ENCODE data around the gene GRM4.

GRM4 gene

DNA sequence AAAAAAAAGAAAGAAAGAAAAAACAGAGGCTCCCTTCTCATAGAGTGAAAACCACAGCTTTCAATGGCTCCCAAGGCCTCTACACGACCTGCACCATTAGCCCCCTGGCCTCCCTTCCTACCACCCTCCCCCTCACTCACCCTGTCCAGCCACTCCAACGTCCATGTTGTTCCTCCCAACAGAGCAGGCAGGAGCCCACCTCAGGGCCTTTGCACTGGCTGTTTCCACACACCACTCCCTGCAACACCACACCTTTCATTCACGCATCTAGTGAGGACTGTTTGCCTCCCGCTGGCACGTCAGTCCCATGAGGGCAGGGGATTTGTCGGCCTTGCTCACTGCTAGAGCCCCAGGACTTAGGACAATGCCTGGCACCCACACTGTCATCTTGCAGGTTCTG, 39.5 kb downstream of the GRM4 start:
- DNase-seq (ENCODE audit: low spot score), result no peak

DNA sequence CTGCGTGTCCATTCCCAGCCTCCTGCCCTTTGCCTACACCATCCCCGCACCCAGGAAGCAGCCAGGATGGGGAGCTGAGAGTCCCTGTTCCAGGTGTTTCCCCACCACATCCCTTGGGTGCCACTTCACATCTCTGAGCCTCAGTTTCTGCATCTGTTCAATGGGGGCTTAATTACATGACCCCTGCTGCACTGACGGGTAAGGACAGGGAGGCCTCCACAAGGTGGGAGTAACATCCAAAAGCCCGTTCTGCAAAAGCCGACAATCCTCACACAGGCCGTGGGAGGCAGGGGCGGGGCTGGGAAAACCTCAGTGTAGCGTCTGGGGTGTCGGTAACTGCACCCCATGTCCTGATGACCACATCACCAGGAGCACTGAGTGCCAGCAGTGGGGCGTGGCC, 41.3 kb downstream of the GRM4 start:
- no peak for DNase-seq (ENCODE audit: low spot score)

DNA sequence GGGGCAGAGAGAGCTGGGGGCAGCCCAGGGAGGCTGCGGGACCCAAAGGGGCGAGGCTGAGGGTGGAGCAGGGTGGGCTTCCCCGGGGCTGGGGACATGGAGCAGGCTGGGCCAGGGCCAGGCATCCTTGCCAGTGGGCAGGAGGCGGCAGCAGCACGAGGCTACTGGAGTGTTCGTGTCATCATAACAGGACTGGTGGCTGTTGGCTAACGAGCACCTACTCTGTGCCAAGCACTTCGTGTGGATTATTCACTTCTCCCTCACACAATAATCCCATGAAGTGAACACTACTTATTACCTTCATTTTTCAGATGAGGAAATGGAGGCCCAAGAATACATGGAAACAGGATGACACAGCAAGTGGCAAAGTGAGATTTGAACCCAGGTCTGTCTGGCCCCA, 41.7 kb downstream of the GRM4 start:
- no peak for DNase-seq (ENCODE audit: low spot score)

DNA sequence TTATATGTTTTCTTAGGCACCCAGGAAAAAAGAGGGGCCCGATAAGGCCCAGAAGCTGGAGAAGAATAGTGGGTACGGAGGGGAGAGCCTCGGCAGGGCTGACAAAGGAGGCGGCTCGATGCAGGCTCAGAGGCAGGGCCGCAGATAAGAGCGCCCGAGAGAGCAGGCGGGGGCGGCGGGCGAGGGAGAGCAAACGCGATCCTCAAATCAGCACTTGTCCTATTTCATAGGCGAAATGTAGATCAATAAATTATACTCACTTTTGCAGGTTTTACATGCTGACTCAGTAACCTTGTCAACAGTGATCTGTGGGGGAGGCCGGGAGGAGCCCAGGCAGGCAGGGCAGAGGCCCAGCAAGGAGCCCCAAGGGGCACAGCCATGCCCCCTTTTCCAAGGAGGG, 42.6 kb downstream of the GRM4 start:
- DNase-seq (ENCODE audit: low spot score), result no peak

DNA sequence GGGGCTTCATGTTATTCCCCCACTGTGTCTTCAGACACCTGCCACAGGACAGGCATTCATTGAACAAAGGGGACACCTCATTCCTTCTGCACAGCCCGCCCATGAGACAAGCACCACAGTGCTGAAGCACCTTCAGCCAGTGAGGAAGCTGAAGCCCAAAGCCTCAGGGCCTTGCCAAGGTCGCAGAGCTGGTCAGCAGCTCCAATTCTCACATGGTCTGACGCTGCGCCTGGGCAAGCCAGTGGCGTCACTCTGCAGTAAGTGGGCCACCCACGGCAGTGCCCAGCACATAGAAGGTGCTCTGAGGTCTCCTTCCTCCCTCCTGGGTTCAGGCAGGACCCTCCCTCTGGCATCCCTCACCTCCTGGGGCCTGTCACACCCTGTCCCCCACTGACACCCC, 43.2 kb downstream of the GRM4 start:
- DNase-seq (ENCODE audit: low spot score), result no peak

DNA sequence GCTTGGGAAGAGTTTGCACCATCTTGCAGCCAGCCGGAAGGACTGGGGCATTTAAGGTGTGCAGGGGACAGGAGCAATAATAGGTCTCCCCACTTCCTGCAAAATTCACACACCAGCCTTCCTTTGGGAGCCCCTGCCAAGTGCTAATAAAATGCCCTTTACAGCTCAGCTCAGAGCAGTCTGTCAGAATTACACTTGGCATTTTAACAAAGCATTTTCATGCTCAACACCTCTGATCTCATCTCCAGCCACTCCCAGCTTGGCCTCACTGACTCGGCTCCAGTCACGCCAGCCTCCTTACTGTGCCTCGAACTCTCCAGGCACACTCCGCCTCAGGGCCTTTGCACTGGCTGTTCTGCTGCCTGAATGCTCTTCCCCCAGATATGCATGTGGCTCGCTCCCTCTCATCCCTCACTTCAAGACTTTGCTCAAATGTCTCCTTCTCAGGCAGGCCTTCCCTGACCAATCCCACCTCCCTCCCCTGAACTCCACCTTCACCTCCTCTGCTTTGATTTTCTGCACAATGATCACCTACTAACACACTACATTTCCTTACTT, 43.7 kb downstream of the GRM4 start:
- DNase-seq (ENCODE audit: low spot score), result no peak

DNA sequence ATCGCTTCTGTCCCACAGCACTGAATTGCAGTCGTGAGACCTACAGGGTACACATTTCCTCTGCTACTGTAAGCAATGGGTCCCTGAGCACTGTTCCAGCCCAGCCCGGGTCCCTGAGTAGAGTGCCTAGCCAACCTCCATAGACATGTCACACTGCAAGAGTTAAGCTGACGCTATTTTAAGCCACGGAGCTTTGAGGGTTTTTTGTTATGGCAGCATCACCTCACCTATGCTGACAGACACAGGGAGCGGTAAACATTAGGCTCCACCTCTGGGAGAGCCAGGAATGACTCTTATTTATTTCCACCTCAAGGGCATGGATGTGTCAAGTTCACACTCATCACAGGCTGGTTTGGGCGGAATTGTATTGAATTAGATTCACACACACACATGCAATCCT, 45.1 kb downstream of the GRM4 start:
- DNase-seq (ENCODE audit: low spot score), result no peak

DNA sequence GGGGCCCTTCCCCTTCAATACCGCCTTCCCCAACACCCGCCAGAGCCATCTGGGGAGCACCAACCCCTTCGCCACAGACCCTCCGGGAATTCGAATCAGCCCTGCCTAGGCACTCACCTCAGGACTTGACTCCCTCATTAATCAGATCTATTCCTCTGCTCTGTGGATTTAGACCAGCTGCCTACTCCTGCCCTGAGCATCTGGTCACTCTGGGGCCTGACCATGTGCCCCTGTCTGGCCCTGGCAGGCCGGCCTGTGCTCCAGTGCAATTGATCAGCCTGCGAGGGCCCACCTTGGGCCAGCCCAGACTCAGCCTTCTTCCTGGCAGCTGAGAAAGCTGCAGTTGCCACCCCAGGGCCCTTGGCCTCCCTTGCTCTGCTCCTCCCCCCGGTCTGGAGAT, 46.0 kb downstream of the GRM4 start:
- no peak for DNase-seq (ENCODE audit: low spot score)

DNA sequence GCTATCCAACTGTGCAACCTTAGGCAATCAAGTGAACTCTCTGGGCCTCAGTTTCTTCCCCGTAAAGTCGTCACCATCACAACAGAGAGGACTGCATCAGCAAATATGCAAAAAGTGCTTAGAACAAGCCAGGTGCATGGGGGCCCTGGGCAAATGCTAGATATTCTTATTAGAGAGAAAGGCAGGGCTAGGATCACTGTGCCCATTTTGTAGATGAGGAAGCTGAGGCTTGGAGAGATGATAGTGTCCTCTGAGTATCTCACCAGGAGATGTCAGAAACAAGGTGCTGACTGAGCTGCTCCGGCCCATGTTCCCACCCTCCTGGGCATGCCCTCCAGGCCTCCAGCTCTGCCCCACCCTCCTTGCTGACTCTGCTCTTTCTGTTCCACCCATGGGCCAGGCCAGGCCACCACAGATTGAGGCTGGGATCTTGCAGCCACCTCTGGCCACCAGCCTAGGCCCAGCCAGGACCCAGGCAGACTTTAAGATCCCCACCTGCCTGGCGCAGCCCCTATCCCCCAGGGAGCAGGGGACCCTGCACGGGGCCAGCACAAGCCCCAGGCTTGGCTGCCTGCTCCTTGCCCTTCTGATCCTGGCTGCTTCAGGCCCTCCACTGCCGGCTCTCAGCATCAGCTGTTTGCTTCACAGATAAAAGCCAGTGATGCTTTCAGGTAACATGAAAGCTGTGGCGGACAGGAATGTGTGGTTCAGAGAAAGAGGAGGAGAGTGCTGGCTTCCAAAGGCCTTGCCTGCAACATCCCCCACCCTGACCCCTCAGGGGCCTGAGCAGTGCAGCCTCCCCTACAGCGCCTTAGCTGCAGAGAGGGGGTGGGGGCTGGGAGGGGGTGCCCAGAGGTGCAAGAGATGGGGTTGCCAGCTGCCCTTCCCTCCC, 47.6 kb downstream of the GRM4 start:
- no peak for DNase-seq (ENCODE audit: low spot score)

DNA sequence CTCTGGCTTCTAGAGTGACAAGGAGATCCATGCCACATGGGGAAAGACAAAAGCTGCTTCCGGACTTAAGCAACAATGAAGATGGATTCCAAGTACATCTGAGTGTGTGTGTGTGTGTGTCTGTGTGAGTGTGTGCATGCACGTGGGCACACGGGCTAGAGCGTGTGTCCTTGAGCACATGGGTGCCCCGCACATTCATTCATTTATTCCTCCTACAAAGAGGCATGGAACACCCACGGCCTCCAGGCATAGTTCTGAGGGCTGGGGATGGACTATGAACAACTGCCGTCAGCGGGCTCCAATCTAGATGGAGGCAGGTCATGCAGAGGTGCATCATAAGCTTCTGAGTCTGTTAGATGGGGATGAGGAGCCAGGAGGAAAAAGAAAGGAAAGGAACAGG, 49.1 kb downstream of the GRM4 start:
- DNase-seq (ENCODE audit: low spot score), result no peak

DNA sequence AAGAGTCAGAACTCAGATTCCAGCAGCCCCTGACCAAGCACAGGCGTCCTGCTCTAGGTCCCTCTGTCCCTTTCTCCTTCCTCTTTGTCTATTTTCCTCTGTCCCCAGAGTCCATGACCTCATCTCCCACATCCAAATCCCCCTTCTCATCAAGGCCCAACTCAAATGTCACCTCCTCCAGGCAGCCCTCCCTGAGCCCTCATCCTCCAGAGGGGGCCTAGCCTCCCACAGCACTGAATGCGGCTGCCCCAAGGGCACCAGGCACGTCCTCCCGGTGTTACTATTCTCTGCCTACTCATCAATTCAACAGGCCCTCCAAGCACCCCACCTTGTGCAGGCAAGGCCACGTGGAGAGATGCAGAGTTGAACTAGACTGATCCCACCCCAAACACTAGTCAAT, 49.7 kb downstream of the GRM4 start:
- DNase-seq (ENCODE audit: low spot score), result no peak

DNA sequence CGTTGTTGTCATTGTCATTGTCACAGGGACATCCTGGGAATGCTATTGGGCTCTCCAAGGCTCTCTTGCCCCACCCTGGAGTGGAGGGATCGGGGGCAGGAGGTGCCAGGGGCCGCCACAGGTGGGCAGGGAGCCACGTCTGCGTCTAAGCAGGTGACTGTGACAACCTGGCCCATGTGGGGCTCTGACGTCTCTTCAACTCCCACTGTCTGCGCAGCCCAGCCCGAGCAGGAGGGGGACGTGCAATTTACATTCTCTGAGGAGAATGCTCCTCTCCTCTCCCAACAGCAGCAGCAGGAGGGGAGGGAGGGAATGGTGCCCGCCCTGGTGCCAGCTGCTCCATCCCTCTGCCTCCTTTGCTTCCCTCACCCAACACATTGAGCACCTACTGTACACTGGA, 50.1 kb downstream of the GRM4 start:
- no peak for DNase-seq (ENCODE audit: low spot score)

DNA sequence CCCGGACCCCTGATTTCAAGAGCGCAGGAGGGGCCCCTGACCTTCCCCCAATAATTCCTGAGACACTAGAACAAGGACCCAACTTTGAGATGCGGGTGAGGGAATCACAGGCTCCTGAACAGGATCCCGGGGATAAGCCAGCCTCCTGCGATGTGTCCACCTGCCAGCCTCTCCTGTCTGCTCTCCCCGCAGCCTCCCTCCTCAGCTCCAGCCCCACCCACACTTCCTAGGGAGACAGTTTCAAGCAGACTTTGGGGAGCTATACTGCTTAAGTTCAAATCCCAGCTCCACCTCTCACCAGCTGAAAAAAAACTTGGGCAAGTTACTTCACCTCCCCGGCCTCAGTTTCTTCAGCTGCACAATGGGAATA, 50.8 kb downstream of the GRM4 start:
- no peak for DNase-seq (ENCODE audit: low spot score)

DNA sequence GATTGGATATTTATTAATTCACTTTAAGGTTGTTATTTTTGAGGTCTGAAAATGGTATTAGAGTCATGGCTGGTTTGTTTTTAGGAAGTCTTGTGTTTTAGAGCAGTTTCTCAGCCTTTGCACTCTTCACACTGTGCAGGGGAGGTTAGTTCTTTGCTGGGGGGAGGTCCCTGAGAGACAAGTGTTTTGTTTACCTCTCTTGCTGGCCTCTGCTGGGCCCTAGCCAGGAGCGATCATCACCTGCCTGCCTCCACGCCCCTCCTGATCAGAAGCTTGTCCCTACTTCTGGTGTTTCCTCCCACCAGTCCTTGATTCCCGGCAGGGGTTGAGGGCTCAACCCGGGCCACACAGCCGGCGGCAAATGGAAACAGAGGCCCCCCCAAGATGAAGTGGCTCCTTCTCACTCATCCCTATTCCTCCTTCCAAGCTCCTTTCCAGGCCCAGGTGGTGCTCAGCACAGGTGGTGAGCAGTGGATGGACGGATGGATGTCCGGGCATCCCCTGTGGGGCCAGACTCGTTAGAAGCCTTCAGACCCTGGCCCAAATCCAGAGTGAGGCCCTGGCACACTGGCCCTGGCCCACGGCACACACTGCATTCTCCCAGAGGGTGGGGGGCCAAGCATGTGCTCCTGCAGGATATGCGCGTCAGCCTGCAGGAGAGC, 51.3 kb downstream of the GRM4 start:
- no peak for DNase-seq (ENCODE audit: low spot score)

DNA sequence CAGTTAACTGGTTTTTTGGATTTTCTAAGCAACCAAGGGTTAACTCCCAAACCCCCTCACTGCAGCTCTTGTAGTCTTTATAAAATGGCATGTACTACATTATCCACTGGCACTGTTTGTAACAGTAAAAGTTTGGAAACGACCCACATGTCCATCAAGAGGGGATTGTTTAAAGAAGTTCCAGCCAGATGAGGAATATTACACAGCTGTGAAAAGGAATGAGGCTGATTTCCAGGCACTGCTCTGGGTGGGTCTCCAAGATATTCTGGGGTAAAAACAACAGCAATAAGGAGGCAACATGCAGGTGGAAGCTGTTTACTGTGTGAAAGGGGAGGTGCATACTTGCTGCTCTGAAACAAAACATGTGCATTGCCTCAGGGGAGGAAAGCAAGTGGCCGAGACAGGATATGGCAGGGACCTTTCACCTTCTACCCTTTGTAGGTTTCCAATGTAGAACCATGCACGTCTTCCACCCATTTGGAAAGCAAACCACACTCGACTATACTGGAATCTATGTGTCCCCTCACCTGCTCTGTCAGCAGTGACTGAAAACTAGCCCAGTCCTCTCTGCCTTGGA, 51.9 kb downstream of the GRM4 start:
- DNase-seq (ENCODE audit: low spot score), result no peak

DNA sequence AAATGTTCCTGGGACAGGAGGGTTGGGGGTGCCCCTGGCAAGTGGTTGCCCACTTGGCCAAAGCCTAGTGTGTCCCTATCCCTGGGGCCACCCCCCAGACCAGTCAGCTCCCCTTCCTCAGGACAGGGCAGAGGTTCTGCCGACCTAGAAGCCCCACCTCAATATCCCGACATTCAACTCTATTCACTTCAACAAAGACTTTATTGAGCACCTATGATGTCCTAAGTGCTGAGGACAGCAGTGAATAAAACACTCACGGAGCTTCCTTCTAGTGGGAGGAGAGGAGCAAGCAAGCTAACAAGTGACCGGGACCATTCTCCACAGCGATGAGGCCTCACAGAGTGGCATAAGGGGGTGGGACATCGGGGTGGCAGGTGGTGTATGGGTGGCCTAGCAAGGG, 52.7 kb downstream of the GRM4 start:
- DNase-seq (ENCODE audit: low spot score), result no peak

DNA sequence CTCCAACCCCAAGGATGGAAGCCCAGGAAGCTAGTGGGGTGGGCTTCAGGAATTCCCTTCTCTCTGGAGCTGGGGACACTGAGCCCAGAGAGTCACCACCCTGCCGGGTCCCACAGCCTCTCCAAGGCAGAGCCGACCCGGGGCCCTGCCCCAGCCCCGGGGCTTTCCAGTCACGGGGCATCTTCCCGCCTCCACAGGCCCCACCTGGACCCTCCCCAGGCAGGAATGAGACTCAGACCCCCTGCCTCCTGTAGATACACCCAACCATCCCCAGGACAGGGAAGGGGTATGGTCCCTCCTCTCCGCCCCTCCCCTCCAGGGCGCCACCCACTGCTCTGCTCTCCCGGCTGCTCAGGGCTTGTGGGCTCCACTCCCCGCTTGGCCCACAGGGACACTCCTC, 53.3 kb downstream of the GRM4 start:
- DNase-seq (ENCODE audit: low spot score), result no peak

DNA sequence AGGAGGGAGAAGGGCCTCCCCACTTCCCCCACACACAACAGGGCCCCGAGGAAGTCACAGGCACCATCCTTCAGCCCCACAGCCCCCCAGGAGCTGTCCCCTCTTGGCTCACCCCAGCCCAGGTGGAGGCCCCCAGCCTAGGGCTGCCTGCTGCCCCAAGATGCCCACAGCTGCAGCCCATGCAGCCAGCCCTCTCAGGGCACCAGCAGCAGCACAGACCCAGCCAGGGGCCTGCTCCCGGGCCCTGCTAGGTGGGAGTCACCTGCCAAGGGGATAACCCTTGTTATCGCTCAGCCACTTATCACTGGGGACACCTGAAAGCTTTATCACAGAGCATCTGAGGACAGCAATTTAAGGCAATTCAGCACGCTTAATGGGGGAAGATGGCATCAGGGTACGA, 55.0 kb downstream of the GRM4 start:
- DNase-seq (ENCODE audit: low spot score), result no peak

DNA sequence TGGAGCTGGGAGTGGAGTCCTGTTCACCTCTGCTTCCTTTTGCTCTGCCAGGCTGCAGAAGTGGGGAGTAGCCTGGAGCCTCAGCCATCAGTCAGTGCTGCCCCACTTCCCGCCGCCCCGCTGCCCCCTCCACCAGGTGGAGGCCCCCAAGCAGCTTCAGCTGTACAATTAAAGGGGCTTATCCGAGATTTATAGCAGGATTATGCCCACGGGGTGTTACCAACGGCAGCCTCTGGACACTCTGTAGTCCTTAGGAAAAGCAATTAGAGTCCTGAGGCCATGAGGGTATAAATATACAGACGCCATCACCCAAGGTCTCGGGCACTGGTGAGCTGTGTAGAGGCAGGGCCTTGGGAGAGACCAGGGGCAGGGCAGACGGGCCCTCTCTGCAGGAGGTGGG, 55.4 kb downstream of the GRM4 start:
- DNase-seq (ENCODE audit: low spot score), result no peak

DNA sequence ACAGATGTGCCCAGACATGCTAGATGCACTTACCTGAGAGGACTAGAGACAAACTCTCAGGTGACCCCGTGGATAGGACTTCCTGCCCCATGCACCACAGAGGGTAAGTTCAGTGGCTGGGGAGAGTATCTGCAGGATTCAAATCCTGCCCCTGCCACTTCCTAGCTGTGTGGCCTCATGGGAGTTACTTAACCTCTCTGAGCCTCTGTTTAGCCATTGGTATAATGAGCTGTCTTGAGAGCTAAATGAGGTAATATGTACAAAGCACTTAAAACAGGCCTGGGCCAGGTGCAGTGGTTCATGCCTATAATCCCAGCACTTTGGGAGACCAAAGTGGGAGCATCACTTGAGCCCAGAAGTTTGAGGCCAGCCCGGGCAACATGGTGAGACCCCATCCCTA, 59.3 kb downstream of the GRM4 start:
- DNase-seq (ENCODE audit: low spot score), result no peak

DNA sequence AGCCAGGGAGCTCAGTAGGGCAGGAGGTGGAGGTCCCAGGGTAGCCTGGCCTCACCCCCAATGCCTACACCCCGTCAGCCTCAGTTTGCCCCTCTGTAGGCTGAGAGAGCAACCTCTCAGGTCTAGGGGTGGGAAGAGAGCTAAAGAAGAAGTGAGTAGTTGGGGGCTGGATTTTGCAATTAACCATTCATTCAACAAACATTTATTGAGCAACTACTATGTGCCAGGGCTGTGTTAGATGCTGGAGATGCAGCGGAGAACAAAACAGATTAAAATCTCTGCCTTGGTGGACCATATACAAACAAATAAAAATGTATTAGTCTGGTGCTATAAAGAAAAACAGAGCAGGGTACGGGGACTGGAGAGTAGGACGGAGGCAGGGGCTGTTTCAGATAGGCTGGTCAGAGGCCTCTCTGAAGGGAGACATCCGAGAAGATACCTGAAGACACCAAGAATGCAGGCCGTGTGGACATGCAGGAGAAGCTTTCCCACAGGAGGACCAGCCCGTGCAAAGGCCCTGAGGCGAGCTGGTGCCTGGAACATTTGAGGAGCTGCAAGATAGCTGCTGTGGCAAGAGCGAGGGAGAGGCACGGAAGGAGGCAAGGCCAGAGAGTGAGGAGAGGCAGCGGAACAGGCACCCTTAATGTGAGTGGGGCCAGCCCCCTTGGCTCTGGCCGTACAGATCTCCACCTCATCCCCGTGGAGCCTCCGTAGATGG, 60.3 kb downstream of the GRM4 start:
- no peak for DNase-seq (ENCODE audit: low spot score)

DNA sequence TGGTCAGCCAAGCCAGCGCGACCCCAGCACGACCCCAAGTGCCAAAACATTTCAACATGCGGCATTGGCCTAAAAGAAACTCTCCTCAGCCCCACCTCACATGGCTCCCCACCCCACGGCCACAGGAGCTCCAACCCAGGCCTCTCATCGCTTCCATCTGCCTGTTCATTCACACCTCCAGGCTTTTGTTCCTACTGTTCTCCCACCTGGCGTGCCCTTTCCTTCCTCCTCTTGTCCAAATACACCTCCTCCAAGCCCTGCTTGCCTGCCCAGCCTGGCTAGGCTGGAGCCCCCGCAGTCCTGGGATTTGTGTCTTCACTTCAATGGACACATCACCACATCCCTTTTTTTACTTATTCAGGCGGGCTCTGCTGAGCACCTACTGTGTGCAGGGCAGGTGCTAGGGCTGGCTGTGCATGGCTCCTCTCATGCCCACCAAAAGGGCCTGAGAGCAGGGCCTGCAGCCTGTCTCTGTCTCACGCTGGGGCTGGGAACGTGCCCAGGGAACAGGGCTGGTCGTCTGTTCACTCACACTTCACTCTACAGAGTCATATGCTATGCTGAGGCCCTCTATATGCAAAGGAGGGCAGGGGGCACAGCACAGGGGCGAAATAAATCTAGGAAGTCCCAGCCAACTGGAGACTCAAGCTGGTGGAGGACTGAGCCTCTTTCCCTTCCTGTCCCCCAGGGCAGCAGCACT, 61.1 kb downstream of the GRM4 start:
- no peak for DNase-seq (ENCODE audit: low spot score)
